ENCODE measurements around the gene HMCN1. TPM values are rescaled to one million over a fixed set of nuclear protein-coding genes. Genes with fewer than 3 reads are reported as not detected.

HMCN1 gene
- total RNA-seq, 6 experiments from 2014 or later, result 4.7 to 7.5 (median 5.7) TPM

DNA sequence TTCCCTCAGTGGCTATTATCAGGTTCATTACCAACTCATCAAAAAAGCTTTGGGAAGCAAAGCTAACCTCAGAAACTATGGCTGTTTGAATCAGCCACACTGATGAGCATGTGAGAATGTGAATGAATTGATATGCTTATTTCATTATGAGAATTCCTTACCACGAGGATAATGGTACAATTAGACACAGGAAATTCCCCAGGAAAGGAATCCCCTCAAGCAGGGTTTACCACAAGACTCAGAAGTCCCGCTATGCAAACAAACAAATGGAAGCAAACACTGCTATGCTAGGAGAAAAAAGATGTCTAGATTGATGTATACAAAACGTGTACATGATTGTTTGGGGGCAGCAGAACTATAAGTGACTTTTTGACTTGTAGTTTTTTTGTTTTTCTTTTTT is 205.0 kb downstream of the HMCN1 start:
- ATAC-seq (no peak), DNase-seq (no peak)
- intact Hi-C loops (cut with DNase I), result no loop called here
- TF ChIP-seq POLR2A (IDR thresholded peaks at IDR 0.05), result no peak
- TF ChIP-seq, protein P1, sequence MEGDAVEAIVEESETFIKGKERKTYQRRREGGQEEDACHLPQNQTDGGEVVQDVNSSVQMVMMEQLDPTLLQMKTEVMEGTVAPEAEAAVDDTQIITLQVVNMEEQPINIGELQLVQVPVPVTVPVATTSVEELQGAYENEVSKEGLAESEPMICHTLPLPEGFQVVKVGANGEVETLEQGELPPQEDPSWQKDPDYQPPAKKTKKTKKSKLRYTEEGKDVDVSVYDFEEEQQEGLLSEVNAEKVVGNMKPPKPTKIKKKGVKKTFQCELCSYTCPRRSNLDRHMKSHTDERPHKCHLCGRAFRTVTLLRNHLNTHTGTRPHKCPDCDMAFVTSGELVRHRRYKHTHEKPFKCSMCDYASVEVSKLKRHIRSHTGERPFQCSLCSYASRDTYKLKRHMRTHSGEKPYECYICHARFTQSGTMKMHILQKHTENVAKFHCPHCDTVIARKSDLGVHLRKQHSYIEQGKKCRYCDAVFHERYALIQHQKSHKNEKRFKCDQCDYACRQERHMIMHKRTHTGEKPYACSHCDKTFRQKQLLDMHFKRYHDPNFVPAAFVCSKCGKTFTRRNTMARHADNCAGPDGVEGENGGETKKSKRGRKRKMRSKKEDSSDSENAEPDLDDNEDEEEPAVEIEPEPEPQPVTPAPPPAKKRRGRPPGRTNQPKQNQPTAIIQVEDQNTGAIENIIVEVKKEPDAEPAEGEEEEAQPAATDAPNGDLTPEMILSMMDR (IDR thresholded peaks at IDR 0.05), result no peak
- Histone ChIP-seq H3K4me3 (no peak overlapping the region), H3K36me3 (no peaks in the 10 kb centered on the region), H3K9me3 (no peaks in the 10 kb centered on the region), H3K27me3 (no peaks in the 10 kb centered on the region), H3K4me1 (peaks cover 0 to 5% (median 0%) of the 10 kb centered on the region in 4 donors), H3K27ac (no peak overlapping the region)
- WGBS (ENCODE audit: insufficient coverage, low coverage, low lambda C conversion rate, missing lambda C conversion rate), result 51% methylated on average over 3 of the region's 3 CpGs

GRCh38 chr1:185942961-185943360 is 208.8 kb downstream of the HMCN1 start:
- H3K27ac ChIP-seq, result no peak overlapping the region
- H3K36me3 ChIP-seq, result no peaks in the 10 kb centered on the region
- no peak for TF ChIP-seq POLR2A (IDR thresholded peaks at IDR 0.05)
- TF ChIP-seq, protein P1 (IDR thresholded peaks at IDR 0.05), result no peak
- no peak for DNase-seq
- H3K4me3 ChIP-seq, result no peak overlapping the region
- WGBS (ENCODE audit: insufficient coverage, low coverage, low lambda C conversion rate, missing lambda C conversion rate), result 86% methylated on average over 3 of the region's 4 CpGs
- ATAC-seq, result no peak
- H3K4me1 ChIP-seq, result no peaks in the 10 kb centered on the region
- no peaks in the 10 kb centered on the region for H3K27me3 ChIP-seq
- intact Hi-C loops (cut with DNase I), result no loop called here
- H3K9me3 ChIP-seq, result no peaks in the 10 kb centered on the region

DNA sequence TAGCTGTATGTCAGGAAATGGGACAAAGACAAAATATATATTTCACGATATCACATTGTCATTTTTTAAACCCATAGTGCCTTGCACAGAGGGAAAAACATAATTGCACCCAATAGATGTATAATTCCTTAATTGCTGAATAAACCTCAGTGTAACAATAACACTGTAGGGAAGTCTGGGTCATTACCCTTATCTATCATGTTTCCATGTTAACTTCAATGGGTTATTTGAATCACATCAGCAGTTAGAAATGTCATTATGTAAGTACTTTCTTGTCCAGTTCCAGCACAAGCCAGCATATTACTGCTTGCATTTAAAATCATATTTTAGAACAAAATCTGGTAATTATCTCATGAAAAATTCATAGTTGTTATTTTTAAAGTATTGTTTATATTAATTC is 222.7 kb downstream of the HMCN1 start:
- H3K4me1 ChIP-seq, result no peaks in the 10 kb centered on the region
- H3K9me3 ChIP-seq, result no peaks in the 10 kb centered on the region
- no peaks in the 10 kb centered on the region for H3K36me3 ChIP-seq
- H3K27me3 ChIP-seq, result no peaks in the 10 kb centered on the region
- H3K27ac ChIP-seq, result no peak overlapping the region
- DNase-seq (no peak), ATAC-seq (no peak)
- no peak overlapping the region for H3K4me3 ChIP-seq
- intact Hi-C loops (cut with DNase I), result no loop called here
- 53% methylated on average over 1 of the region's 1 CpG for WGBS (ENCODE audit: insufficient coverage, low coverage, low lambda C conversion rate, missing lambda C conversion rate)
- no peak for TF ChIP-seq POLR2A (IDR thresholded peaks at IDR 0.05)
- TF ChIP-seq, protein P1 (IDR thresholded peaks at IDR 0.05), result no peak

DNA sequence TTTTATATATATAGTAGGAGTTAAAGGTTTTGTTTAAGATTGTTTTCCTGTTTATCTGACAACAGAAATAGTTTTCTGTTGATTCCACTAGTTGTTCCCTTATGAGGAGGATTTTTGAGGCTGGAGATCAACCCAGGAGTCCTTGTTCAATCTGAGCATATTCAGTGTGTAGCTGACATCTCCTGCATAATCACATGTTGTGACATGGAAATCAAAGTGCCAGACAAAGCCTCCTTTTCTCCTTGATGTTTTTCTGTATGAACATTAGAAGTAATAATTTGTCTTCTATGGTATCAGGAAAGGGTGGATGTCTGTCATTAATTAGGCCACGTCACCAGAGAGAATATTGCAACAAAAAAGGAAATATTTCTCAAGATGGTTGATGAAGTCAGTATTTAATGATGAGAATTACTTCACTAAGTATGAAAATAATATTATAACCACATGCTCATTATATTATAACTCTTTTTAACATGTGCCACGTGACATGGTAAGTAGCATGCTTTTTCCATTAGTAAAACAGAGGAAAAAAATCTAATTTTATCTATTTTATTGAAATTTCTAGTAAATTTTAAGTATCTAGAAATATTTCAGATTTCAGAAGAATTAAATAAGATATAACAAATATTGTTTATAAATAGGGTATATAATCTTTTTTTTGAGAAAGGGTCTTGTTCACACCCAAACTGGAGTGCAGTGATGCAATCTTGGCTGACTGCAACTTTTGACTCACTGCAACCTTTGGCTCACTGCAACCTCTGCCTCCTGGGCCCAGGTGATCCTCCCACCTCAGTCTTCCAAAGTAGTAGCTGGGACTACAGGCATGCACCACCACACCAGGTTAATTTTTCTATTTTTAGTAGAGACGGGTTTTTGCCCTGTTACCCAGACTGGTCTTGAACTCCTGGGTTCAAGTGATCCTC is 223.5 kb downstream of the HMCN1 start:
- TF ChIP-seq POLR2A (IDR thresholded peaks at IDR 0.05), result no peak
- TF ChIP-seq, protein P1 (IDR thresholded peaks at IDR 0.05), result no peak
- Histone ChIP-seq H3K27me3 (no peaks in the 10 kb centered on the region), H3K27ac (peak overlapping the region in 1 of 3 donors; percentile 11), H3K4me1 (no peaks in the 10 kb centered on the region), H3K9me3 (no peaks in the 10 kb centered on the region), H3K4me3 (no peak overlapping the region), H3K36me3 (no peaks in the 10 kb centered on the region)
- intact Hi-C loops (cut with DNase I), result no loop called here
- no peak for DNase-seq
- ATAC-seq, result peak in 2 of 4 donors; percentile 41 to 42
- 64% methylated on average over 3 of the region's 3 CpGs for WGBS (ENCODE audit: insufficient coverage, low coverage, low lambda C conversion rate, missing lambda C conversion rate)

Data from right lobe of liver (tissue), 6 donors.